NCI-H748 treated with DMSO at 0.1 percent for 48 hours (cell line): ENCODE data around the gene AKAP9.
"Not testable (repeated sequence)": the region's sequence is repeated elsewhere in the genome, so short reads cannot be mapped to it uniquely, and the experiment has no call there.

Source experiments
- DNase-seq: peaks from one replicate; lab custom pipeline; 2025; lab: John Stamatoyannopoulos, UW

Gene AKAP9

DNA sequence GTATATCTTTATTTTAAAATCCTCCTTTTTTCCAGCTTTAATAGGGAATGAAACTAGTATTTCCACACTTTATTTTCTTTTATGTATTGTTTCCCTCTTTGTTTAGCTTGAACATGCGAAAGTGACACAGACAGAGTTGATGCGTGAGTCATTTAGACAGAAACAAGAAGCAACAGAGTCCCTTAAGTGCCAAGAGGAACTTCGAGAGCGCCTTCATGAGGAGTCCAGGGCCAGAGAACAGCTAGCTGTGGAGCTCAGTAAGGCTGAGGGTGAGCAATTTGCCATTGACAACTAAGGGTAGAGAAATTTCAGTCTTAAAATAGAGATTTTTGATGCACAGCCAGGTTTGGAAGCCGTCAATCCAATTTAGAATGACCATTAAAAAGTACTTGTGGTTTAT is 120.5 kb downstream of the AKAP9 start:
- no peak for DNase-seq

DNA sequence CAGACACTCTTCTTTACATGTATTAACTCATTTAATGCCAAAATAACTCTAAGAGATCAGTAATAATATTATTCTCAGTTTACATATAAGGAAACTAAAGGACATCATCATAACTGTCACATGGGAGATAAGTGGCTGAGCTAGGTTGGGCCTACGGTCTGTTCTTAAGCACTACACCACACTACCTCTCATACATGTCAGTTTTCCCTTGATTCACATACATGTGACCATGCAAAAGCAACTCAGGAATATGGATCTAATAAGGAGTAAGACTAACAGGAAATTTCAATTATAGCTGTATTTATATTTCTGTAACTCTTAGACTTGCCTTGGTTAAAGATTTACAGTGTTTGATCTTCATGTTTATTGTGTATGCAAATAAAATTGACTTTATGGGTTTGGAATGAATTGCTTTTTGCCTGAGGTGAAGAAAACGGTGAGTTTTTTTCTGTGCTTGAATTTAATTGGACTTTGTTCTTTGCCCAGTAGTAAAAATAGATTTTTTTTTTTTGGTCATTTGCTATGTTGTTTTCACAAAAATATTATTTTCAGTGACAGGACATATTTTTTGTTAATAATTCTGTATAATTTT is 123.9 kb downstream of the AKAP9 start:
- no peak for DNase-seq

- DNase-seq, result no peak
These were observed 130.4 kb downstream of the AKAP9 start for GRCh38 chr7:92071032-92071431.

DNA sequence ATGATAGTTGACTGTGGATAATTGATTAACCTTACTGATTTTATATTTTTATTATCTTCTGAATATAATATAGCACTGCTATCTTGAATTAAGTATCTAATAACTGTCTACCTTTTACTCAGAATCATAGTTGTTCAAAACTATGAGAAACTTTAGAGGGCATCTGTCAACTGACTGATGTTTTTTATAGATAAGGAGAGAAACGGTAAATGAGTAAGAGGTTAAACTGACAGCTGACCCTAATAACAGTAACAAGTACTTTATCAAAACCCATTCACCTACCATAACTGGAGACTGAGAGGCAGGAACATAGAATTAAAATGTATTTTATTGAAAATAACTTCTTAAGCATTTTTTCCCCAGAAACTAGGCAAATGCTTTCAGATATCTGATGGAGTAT is 131.5 kb downstream of the AKAP9 start:
- no peak for DNase-seq

GRCh38 chr7:92072708-92073107 is 132.0 kb downstream of the AKAP9 start:
- no peak for DNase-seq

- no peak for DNase-seq
These were observed 134.9 kb downstream of the AKAP9 start for GRCh38 chr7:92075455-92076158.

- DNase-seq, result no peak
These were observed 135.8 kb downstream of the AKAP9 start for GRCh38 chr7:92076509-92076908.

- DNase-seq, result not testable (repeated sequence)
These were observed 143.3 kb downstream of the AKAP9 start for GRCh38 chr7:92083922-92084321.

DNA sequence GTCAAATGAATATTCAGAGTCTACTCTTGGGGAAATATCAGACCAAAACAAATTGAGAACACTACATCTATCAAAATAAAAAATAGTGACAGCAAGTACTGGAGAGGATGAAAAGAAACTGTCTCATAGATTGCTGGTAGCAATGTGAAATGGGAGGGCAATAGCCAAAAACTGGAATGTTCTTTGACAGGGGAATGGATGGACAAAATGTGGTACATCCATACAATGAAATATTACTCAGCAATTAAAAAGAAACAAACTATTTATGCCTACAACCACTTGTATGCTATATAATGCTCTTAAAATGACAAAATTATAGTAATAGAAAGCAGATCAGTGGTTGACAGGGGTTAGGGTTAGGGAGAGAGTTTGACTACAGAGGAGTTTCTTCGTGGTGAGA is 147.6 kb downstream of the AKAP9 start:
- no peak for DNase-seq

GRCh38 chr7:92092210-92092609 is 151.5 kb downstream of the AKAP9 start:
- no peak for DNase-seq

DNA sequence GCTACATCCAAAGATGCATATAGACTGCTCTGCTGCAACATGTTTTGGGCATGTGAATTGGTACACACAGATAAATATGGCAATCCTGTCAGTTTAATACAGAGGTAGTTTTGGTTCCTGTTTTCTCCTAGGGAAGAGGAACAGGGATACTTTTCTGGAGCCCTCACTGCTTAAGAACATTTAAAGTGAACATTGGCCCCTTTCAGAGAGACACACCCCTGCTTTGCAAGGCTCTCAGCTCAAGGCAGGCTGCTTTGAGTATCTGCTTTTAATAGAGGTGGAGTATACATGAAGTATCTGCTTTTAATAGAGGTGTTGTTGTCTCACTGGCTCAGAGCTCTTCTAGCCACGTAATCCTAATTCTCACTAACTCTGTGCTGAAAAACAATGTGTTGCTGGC is 154.7 kb downstream of the AKAP9 start:
- DNase-seq, result no peak

DNA sequence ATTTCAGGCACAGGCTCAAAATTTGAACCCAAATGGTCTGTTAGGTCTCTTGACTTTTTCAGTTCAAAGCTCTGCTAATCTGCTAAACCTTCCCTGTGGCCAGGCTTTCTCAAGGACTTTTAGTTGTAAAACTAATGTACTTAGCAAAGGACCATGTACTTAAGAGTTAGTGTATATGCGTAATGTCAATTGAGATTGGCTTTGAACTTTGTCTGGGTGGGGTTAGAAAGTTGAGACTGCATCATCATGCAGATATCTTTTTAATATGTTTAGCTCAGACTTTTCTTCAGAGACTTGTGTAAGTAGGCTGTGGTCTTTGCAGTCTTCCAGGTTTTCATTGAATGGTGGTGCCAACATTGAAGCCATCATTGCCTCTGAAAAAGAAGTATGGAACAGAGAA is 159.9 kb downstream of the AKAP9 start:
- DNase-seq, result no peak

DNA sequence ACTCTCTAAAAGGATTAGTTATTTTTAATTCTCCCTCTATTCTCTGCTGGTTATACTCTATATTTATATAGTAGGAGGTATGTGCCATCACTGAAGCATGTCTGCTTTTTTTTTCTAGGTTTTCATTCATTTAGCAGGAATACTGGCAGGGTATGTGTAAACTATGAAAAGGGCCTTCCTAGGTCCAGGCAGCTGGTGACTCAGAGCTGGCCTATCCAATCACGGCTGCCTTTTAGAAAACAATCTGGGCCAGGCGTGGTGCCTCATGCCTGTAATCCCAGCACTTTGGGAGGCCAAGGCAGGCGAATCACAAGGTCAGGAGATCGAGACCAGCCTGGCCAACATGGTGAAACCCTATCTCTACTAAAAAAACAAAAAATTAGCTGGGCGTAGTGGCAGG is 162.2 kb downstream of the AKAP9 start:
- DNase-seq, result not testable (repeated sequence)

GRCh38 chr7:92108821-92109220 is 168.2 kb downstream of the AKAP9 start:
- no peak for DNase-seq

GRCh38 chr7:92110857-92111256 is 170.2 kb downstream of the AKAP9 start:
- DNase-seq, result no peak

GRCh38 chr7:92115821-92116220 is 175.2 kb downstream of the AKAP9 start:
- no peak for DNase-seq

- no peak for DNase-seq
These were observed 176.3 kb downstream of the AKAP9 start for GRCh38 chr7:92116949-92117348.

GRCh38 chr7:92119213-92119759 is 178.6 kb downstream of the AKAP9 start:
- no peak for DNase-seq

GRCh38 chr7:92121681-92122080 is 181.0 kb downstream of the AKAP9 start:
- no peak for DNase-seq

DNA sequence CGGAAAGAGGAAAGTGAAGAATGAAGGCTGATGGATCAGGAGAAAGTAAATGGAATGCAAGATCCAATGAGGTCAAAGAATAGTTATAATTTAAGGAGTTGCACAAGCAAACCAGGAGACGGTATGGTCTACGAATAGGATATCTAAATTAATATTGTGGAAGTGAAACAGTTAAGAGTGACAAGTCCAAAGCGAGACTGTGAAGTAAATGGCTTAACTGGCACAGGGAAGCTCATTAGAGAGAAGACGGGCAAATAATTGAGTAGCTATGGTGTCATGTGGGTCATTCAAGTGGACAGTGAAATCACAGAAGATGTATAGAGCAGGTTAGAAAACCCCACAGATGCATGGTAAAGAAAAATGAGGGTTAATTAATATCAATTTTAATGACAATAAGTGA is 190.4 kb downstream of the AKAP9 start:
- DNase-seq, result no peak

- no peak for DNase-seq
These were observed 191.2 kb downstream of the AKAP9 start for GRCh38 chr7:92131764-92132330.

- no peak for DNase-seq
These were observed 192.6 kb downstream of the AKAP9 start for GRCh38 chr7:92133133-92133736.

GRCh38 chr7:92133737-92134270 is 193.1 kb downstream of the AKAP9 start:
- peak; percentile 52 for DNase-seq
